Measurements from ENCODE around the gene SMARCA2.

SMARCA2 gene

GRCh38 chr9:2015581-2016407 lies 647 bp downstream of the SMARCA2 start:
- peak; percentile 27 to 41 for DNase-seq (ENCODE audit: low read depth in 2 of 2)

GRCh38 chr9:2016408-2017330 lies 1.5 kb downstream of the SMARCA2 start:
- DNase-seq (ENCODE audit: low read depth in 2 of 2) = peak; percentile 33 to 46

DNA sequence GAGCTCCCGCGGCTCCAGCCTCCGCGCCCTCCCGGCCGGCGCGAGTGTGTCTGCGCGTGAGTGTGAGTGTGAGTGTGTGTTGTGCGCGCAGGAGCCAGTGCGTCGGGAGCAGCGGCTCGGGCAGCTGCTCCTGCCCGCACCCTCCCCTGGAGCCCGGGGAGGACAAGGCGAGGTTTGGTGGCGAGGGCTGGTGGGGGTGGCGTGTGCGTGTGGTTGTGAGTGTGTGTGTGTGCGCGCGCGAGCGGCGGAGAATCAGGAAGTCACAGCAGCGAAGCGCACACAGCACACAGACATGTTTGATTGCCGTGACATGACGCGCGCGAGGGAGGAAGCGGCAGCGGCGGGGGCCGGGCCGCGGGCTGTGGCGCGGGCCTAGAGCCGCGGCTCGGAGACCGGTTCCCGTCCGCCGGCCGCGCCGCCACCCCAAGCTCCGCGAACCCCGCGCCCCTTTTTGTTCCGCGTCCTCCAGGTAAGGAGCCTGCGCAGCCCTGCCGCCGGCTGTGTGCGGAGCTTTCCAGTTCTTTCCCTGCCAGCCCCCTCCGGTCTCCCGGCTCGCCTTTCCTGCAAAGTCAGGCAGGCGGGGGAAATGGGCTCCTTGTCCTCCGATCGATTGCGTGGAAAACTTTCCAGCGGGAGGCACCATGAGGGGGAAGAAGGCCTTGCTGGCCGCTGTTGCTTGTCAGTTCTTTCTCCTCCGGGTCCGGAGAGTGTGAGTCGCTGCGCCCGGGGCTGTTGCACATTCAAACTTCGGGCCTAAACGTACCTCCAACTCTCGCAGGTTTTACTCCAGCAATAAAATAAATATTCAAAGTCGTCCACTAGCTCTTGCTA lies 2.4 kb downstream of the SMARCA2 start:
- peak; percentile 52 to 57 for DNase-seq (ENCODE audit: low read depth in 2 of 2)

DNA sequence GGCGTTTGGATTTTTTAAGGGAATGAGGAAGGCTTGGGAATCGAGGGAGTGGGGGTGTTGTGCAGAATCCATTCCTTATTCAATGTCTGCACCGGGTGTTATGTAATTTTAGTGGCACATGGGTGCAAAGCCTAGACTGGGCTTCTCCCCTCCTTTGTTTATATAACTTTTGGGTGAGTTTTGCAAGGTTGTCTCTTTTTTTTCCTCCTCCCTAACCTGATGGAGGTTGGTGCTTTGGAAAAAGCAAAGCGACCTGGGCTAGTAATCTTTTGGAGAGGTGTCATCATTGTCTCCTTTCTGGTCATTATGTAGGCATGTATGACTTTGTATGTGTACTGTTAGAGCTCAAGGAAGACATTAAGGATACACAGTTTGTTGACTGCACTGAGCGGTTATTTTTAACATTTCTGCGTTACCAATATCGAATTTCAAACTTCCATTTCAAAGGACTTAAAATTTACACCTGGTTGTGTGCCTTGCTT lies 3.1 kb downstream of the SMARCA2 start:
- DNase-seq (ENCODE audit: low read depth in 2 of 2) = no peak

GRCh38 chr9:2018764-2019558 lies 3.8 kb downstream of the SMARCA2 start:
- DNase-seq (ENCODE audit: low read depth in 2 of 2) = no peak

GRCh38 chr9:2019723-2020122 lies 4.6 kb downstream of the SMARCA2 start:
- DNase-seq (ENCODE audit: low read depth in 2 of 2) = no peak

DNA sequence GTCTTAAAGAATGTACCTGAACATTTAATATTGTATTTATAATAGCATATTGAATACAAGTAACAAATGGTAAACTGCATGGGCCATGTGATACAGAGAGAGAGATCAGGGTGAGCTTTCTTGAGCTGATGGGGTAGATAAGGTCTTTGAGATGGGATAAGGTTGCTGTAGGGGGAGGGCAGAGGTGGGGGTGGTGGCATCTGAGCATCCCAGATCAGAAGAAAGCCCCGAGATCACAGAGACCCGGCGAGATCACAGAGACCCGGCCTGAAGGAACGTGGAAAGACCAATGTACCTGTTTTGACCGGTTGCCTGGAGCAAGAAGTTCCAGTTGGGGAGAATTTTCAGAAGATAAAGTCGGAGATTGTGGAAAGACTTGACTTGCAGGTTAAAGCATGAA lies 6.6 kb downstream of the SMARCA2 start:
- DNase-seq (ENCODE audit: low read depth in 2 of 2) = no peak

DNA sequence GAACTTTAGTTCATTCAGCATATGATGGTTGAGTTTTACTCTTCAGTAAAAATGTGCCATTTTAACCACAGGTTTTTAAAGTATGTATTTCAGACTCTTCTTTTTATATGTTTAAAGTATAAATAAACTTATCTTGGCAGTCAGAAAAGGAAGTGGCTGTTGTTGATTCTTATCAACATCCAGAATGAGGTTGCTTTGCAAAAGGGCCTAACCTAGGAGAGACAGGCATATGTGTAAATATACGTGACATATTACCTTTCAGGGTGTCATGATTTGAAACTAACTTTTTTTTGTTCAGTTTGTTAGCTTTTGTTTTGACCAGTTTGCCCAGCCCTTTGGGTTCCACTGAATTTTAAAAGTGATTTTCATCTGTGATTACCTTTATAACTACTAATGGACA lies 7.4 kb downstream of the SMARCA2 start:
- DNase-seq (ENCODE audit: low read depth in 2 of 2) = no peak

- DNase-seq (ENCODE audit: low read depth in 2 of 2) = no peak
These were observed 7.9 kb downstream of the SMARCA2 start for GRCh38 chr9:2023042-2023441.

GRCh38 chr9:2023532-2023931 lies 8.4 kb downstream of the SMARCA2 start:
- DNase-seq (ENCODE audit: low read depth in 2 of 2) = no peak

- DNase-seq (ENCODE audit: low read depth in 2 of 2) = no peak
These were observed 10.0 kb downstream of the SMARCA2 start for GRCh38 chr9:2024888-2025782.

DNA sequence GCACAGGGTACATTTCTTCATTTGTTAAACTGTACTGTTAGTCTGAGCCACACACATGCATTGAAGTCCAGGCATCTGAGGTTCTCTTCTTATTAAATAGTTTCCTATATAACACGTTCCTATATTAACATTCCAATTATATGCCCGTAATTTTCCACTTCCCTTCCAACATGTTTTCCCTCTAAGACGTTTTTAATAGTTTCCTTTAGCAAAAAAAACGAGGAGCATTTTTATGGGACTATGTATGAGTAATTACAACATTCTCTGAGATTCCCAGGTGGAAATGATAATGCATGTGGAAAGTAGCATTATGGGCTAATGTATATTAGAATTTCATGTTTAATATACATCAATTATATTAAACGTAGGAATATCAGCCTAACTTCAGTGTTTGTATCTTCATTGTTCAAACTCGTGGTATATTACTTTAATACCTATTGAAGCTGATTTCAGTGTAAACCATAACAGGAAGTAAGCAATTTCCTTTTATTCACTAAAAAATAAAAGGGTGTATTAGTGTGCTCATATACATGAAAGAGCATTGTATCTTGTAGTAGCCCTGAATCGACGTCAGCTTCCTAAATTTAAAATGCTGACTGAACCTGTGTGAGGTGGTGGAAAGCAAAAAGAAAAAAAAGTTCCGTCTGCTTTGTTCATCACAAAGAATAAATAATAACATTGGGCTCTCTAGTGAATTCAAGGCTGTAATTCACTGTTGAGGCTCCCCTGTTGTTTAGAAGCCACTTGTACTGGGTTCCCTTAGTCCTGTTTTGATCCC lies 11.3 kb downstream of the SMARCA2 start:
- no peak for DNase-seq (ENCODE audit: low read depth in 2 of 2)

DNA sequence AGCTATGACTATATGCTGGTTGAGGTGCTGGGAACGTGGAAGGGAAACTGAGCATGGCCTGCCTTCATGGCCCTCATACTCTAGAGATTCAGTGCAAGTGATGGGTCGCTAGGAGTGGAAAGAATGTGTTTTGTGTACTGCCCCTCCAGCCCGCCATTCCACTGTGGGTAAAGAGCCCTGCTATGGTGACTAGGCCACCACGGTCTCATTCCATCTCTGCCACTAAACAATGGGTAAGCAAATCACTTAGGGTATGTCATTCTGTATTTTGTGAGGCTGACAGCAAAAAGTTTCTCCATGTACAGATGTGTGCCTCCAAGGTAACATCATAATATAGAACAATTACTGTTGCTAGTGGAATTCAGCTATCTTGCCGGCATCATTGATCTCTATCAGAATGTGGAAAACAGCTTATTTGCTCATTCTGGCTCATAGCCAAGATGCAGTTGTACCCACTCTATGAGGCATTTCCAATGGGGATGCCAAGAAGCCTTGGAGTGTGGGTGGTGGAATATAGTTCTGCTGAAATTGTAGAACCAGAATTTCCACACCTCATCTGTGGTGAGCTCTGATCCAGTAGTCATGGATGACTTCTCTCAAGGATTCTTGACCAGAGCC lies 12.5 kb downstream of the SMARCA2 start:
- DNase-seq (ENCODE audit: low read depth in 2 of 2) = no peak

- DNase-seq (ENCODE audit: low read depth in 2 of 2) = no peak
These were observed 13.7 kb downstream of the SMARCA2 start for GRCh38 chr9:2028888-2029287.

DNA sequence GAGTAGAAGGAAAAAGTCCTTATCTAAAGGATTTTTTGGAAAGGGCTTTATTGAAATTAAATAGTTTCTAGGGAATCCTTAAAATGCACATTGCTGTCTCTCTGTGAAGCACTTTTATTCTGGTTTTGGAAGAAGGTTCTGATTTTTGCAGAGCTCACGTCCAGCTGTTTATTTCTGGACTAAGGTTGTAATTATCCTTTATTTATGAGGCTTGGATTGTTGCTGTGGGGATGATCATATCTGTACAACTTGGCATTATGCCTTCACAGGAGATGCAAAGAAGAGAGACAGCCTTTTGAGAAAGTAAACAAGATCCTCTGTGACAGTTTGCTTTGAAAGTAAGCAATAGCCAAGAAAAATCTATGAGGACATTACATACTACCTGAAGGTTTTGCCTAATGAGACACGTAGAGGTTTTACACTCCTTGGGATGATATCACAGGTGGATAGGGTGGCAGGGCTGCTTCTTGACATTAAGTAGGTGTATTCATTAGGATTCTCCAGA lies 14.6 kb downstream of the SMARCA2 start:
- no peak for DNase-seq (ENCODE audit: low read depth in 2 of 2)

DNA sequence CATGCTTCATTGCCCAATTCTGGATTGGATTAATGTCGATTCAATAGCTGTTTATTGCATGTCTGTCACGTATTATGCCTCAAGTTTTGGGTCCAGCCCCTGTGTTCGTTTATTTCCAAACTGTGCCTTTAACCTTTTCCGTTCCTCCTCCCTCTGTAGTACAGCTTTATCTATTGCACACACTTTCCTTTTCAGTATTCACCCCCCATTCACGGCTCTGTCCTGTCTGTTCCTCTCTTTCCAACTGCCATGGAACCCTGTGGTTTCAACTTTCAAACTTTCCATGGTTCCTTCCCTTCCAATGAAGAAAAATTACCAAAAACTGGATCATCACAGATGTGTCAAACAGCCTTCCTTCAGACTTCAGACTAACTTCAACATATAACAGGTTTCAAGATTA lies 17.1 kb downstream of the SMARCA2 start:
- no peak for DNase-seq (ENCODE audit: low read depth in 2 of 2)

- DNase-seq (ENCODE audit: low read depth in 2 of 2) = no peak
These were observed 21.7 kb downstream of the SMARCA2 start for GRCh38 chr9:2036844-2037243.

Measured in stimulated activated CD4-positive, alpha-beta T cell treated with anti-CD3 and anti-CD28 coated beads, Interleukin-15, amount 100 ng/mL, for 48 hours (primary cell).